OCI-LY1 (cell line): ENCODE data around the gene GPR21.

Experiments used
- CTCF ChIP-seq: fragments of 200-600 bp; sonication (generic), shearing (Covaris generic); IDR thresholded peaks from 2 replicates; pipeline ENCODE4 v1.5.1; 2017; ENCODE audit warnings: mild to moderate bottlenecking, antibody characterized with exemption, low read length, moderate library complexity, mixed read lengths
- EZH2 ChIP-seq: fragments of 200-600 bp; sonication (generic), shearing (Covaris generic); IDR thresholded peaks from 2 replicates; pipeline ENCODE4 v1.8.0; 2017; ENCODE audit warnings: borderline replicate concordance, mixed run types, mild to moderate bottlenecking, antibody characterized with exemption, low read length, moderate library complexity, mixed read lengths

- TF ChIP-seq CTCF (no peak), EZH2 (no peak)
These were observed 27.7 kb downstream of the GPR21 start for GRCh38 chr9:123061216-123061615.
